ENCODE data around the gene PRSS33.

Gene PRSS33

GRCh38 chr16:2787406-2787805, at the start of gene PRSS33:
Gene PRSS33, minus strand, starts transcription at chr16:2787560. Its CDS starts 1,013 bp downstream, at chr16:2786547.
- CTCF ChIA-PET: no interaction called here
- DNase-seq (ENCODE audit: low read depth, low spot score): no peak
- TF ChIP-seq, protein P1, sequence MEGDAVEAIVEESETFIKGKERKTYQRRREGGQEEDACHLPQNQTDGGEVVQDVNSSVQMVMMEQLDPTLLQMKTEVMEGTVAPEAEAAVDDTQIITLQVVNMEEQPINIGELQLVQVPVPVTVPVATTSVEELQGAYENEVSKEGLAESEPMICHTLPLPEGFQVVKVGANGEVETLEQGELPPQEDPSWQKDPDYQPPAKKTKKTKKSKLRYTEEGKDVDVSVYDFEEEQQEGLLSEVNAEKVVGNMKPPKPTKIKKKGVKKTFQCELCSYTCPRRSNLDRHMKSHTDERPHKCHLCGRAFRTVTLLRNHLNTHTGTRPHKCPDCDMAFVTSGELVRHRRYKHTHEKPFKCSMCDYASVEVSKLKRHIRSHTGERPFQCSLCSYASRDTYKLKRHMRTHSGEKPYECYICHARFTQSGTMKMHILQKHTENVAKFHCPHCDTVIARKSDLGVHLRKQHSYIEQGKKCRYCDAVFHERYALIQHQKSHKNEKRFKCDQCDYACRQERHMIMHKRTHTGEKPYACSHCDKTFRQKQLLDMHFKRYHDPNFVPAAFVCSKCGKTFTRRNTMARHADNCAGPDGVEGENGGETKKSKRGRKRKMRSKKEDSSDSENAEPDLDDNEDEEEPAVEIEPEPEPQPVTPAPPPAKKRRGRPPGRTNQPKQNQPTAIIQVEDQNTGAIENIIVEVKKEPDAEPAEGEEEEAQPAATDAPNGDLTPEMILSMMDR (IDR thresholded peaks at IDR 0.05; ENCODE audit: insufficient read depth, low read length, missing control alignments): no peak
- POLR2A ChIA-PET: no interaction called here
- H3K4me3 ChIP-seq (ENCODE audit: low read depth, low read length): no peak within 1 kb of the TSS

DNA sequence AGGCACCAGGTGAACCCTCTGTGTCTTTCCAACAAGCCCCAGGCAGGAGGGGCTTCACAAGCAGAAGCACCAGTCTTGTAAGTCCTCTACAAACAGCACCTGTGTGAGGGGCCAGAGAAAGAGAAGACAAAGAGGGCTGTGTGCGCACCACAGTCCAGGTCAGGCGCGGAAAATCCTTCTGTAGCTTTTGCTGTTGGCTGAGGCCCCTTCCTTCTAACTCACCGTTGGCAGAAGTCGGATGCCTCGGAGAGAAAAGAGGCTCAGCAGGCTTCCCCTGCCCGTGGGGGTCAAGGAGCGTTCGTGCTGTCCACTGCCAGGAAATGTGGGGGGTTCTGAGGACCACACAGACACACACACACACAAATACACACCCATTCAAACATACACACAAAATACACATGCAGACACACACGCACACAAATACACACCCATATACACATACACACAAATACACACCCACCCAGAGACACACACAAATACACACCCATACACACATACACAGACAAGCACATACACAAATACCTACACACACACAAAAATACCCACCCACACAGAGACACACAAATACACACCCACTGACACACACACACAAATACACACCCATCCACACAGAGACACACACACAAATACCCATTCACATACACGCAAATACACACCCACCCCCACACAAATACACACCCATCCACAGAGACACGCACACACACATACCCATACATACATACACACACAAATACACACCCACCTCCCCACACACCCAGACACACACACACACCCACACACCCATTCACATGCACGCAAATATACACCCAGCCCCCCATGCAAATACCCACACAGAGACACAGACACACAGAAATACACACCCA, 49.5 kb upstream of the PRSS33 start:
- TF ChIP-seq, protein P1 (IDR thresholded peaks at IDR 0.05; ENCODE audit: insufficient read depth, low read length, missing control alignments): no peak
- ChIA-PET POLR2A (no interaction called here), CTCF (interaction anchor here (0.7 to 2.3 kb wide), 2 partner anchors 8 to 31 kb away, joined by 3 to 10 read pairs; no protein-coding TSS in a partner anchor)
- H3K4me3 ChIP-seq (ENCODE audit: low read depth, low read length): no peak overlapping the region
- DNase-seq (ENCODE audit: low read depth, low spot score): no peak

DNA sequence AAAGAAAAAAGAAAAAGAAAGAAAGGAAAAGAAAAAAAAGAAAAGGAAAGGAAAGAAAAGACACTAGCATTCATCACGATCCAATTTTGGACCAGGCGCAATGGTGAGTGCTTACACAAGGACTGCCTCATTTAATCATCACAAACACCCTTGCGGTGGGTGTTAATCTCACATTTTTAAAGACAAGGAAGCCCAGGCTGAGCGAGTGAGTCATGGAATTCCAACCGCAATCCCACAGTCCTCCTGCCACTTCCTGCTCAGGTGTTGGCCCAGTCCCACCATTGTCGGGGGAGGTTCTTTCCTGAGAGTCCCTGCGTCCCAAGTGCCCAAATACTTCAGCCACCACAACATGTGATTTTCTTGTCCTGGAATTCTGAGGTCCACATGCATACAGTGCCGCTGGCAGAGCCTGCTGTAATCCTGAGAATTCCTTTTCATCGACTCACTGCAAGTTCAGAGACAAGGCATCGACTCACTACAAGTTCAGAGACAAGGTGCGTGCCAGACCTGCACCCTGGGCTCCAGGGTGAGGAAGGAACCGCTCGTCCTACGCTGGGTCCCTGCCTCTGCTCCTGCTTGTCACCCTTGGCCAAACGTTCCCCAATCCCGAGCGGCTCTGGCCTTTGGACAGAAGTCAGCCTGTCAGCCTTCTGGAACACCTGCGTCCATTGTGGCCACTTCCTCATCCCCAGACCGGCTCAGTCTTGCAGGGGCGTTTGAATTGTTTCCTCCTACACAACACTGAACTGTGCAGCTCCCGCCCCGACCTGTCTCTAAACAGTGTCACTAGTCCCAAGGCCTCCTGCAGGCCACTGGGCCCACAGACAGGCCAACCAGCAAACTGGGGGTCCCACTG, 48.5 kb upstream of the PRSS33 start:
- no peak overlapping the region for H3K4me3 ChIP-seq (ENCODE audit: low read depth, low read length)
- CTCF ChIA-PET: interaction anchor here (0.7 to 2.3 kb wide), 3 partner anchors 9 to 32 kb away, joined by 3 to 10 read pairs (median 3); no protein-coding TSS in a partner anchor
- DNase-seq (ENCODE audit: low read depth, low spot score): peak; percentile 93
- POLR2A ChIA-PET: no interaction called here
- TF ChIP-seq, protein P1 (IDR thresholded peaks at IDR 0.05; ENCODE audit: insufficient read depth, low read length, missing control alignments): no peak

DNA sequence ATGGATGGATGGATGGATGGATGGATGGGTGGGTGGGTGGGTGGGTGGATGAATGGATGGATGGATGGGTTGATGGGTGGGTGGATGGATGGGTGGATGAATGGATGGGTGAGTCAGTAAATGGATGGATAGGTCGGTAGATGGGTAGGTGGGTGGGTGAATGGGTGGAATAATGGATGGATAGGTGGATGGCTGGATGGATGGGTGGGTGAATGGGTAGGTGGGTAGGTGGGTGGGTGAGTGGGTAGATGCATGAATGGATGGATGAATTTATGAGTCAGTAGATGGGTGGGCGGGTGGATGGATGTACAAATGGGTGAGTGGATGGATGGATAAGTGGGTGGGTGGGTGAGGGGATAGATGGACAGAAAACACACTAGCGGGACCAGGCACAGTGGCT, 47.6 kb upstream of the PRSS33 start:
- DNase-seq (ENCODE audit: low read depth, low spot score): no peak
- ChIA-PET CTCF (interaction anchor here (2.3 kb wide), 1 partner anchor 33 kb away, joined by 10 read pairs; no protein-coding TSS in a partner anchor), POLR2A (no interaction called here)
- TF ChIP-seq, protein P1 (IDR thresholded peaks at IDR 0.05; ENCODE audit: insufficient read depth, low read length, missing control alignments): no peak
- H3K4me3 ChIP-seq (ENCODE audit: low read depth, low read length): no peak overlapping the region

DNA sequence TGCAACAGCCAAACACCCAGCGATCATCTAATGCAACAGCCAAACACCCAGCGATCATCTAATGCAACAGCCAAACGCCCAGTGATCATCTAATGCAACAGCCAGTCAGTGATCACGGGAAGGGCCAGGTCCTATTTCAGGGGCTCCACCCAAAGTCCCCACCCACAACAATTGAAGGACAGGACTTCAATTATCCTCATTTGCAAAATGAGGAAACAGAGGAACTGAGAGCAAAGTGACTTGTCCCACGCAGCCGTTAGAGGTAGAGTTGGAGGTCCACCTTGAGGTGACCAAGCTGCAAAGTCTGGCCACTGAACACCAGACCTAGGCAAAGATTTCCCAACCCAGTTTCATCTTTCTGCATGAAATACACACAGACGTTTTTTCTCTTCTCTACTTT, 46.4 kb upstream of the PRSS33 start:
- ChIA-PET CTCF (no interaction called here), POLR2A (no interaction called here)
- no peak overlapping the region for H3K4me3 ChIP-seq (ENCODE audit: low read depth, low read length)
- TF ChIP-seq, protein P1 (IDR thresholded peaks at IDR 0.05; ENCODE audit: insufficient read depth, low read length, missing control alignments): no peak
- DNase-seq (ENCODE audit: low read depth, low spot score): no peak

DNA sequence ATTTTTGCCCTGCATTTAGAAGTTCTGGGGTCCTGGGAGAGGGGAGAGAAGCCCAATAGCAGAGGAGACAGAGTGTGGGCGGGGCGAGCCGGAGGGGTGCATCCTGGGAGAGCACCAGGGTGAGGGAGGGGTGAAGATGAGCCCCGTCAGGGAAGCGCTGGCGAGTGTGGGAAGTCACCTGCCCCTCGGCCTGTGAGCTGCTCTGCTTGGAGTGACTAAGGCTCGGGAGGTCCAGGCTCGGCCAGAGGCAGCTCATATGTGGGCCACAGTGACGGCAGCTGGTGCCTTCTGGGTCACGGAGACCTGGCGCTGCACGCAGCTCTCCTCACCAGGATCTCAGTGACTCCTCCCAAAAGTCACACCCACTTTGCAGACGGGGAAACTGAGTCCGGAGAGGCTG, 43.8 kb upstream of the PRSS33 start:
- ChIA-PET POLR2A (no interaction called here), CTCF (interaction anchor here (1.0 kb wide), 2 partner anchors 9 to 37 kb away, joined by 3 read pairs; no protein-coding TSS in a partner anchor)

More for the DNA sequence above, 43.8 kb upstream of the PRSS33 start:
- no peak for DNase-seq (ENCODE audit: low read depth, low spot score)
- H3K4me3 ChIP-seq (ENCODE audit: low read depth, low read length): no peak overlapping the region
- TF ChIP-seq, protein P1 (IDR thresholded peaks at IDR 0.05; ENCODE audit: insufficient read depth, low read length, missing control alignments): no peak

Data from AG04449 (cell line).